GM12864 (cell line): Measurements from ENCODE around the gene TRPM7.

ENCODE experiments used
- DNase-seq: peaks from one replicate; pipeline ENCODE4 v3.0.0-alpha.2; 2011; ENCODE audit warnings: low read depth
- H3K4me3 ChIP-seq: 2 replicates; pipeline ENCODE4 v1.5.1; 2011; ENCODE audit warnings: mild to moderate bottlenecking, low read depth, low read length, control low read depth
- TF ChIP-seq, protein P1 (sequence below): IDR thresholded peaks from 2 replicates; pipeline ENCODE4 v1.5.1; 2011; ENCODE audit warnings: low read depth, mild to moderate bottlenecking, moderate library complexity, low read length, control low read depth, inconsistent platforms; ENCODE audit errors: missing control alignments

TRPM7 gene

DNA sequence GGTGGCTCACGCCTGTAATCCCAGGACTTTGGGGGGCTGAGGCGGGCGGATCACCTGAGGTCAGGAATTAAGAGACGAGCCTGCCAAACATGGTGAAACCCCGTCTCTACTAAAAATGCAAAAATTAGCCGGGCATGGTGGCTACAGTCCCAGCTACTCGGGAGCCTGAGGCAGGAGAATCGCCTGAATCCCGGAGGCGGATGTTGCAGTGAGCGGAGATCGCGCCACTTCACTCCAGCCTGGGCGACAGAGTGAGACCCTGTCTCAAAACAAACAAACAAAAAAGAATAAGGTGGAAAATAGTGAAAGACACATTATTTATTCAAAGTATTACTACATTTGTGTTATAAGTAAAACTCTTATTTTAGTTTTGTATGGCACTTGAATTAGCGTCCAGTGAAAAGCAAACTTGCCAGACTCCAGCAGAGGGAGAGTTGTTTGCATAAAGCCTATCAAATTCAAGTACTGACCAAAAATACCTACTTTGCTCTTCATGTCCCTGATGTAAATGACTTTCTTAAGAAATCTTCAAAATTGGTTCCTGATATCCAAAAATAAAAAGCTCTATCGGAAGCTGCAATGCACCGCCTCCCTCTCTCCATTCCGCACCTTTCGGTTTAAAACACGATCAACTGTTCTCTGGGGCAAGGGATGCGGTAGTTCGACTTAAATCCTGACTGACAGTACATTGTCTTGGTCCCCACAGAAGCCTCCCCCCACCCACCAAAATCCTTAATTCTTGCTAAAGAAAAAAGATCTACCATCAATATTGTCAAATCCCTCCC is 1.2 kb downstream of the TRPM7 start:
- TF ChIP-seq, protein P1, sequence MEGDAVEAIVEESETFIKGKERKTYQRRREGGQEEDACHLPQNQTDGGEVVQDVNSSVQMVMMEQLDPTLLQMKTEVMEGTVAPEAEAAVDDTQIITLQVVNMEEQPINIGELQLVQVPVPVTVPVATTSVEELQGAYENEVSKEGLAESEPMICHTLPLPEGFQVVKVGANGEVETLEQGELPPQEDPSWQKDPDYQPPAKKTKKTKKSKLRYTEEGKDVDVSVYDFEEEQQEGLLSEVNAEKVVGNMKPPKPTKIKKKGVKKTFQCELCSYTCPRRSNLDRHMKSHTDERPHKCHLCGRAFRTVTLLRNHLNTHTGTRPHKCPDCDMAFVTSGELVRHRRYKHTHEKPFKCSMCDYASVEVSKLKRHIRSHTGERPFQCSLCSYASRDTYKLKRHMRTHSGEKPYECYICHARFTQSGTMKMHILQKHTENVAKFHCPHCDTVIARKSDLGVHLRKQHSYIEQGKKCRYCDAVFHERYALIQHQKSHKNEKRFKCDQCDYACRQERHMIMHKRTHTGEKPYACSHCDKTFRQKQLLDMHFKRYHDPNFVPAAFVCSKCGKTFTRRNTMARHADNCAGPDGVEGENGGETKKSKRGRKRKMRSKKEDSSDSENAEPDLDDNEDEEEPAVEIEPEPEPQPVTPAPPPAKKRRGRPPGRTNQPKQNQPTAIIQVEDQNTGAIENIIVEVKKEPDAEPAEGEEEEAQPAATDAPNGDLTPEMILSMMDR = no peak
- no peak for DNase-seq

DNA sequence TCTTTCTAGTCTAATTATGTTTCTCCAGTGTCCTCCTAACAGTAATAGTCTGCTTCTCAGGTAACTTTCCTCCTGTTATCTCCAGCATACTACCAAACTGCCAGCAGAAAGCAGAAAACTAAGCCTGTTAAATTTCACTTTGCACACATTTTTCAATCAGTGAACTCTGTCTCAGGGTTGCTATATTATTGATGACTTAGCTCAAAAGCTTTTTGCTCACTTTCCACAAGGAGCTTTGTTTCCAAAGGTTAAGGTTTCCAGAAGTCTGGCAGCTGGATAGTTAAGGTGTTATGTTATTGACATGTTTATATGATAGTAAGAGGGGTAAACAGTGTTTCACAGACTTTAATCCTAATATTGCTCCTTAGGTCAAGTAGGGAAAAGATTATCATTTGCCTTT is 5.1 kb downstream of the TRPM7 start:
- no peak for DNase-seq
- TF ChIP-seq, protein P1 = no peak
- H3K4me3 ChIP-seq = no peak overlapping the region

More for the DNA sequence above, 1.2 kb downstream of the TRPM7 start:
- H3K4me3 ChIP-seq = peak overlapping the region; percentile 70

DNA sequence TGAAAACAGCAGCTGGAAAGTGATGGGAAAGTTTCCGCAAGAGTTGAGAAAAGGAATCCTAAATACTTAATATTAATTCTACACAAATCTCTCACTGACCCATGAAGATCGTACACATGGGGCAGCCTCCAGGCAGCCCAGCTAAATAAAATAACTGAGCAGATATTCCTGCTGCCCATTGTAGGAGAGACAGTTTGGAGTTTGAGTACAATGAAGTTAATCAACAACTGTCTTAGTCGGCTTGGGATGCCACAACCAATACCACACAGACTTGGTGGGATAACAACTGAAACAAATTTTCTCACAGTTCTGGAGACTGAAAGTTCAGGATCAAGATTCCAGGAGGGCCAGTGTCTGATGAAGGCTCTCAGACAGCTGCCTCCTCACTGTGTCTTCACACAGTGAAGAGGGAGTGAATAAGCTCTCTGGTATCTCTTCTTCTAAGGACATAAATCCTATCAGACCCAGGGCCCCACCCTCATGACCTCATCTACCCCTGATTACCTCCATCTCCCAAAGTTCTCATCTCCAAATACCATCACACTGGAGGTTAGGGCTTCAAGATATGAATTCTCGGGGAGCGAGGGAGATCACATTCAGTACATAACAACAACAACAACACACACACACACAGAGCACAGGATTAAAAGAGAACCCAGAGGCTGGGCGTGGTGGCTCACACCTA is 9.7 kb downstream of the TRPM7 start:
- TF ChIP-seq, protein P1 = no peak
- H3K4me3 ChIP-seq = no peak overlapping the region
- DNase-seq = no peak

DNA sequence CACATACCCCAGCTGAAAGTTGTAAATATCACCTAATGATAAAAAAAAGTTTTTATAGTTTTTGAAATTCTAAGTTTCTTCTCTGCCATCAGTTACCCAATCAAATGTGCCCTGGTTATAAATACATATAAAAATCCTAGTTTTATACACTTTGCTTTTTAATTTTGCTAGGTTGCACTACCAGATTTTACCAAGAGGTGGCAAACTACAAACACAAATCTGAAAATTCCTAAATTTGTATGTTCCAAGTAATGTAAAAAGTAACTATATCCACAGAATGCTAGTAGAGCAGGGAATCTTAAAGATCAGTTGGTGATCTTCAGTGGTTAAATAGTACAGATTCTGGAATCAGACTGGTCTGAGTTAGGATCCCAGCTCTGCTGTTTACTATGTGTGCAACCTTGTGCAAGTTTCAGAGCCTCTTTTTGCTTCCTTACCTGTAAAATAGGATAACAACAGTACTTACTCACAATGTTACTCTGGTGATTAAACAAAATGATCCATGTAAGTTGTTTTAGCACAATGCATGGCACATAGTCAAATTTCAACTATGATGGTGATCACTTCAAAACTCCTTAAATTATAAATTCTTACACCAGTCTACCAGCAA is 11.0 kb downstream of the TRPM7 start:
- no peak overlapping the region for H3K4me3 ChIP-seq
- no peak for DNase-seq

DNA sequence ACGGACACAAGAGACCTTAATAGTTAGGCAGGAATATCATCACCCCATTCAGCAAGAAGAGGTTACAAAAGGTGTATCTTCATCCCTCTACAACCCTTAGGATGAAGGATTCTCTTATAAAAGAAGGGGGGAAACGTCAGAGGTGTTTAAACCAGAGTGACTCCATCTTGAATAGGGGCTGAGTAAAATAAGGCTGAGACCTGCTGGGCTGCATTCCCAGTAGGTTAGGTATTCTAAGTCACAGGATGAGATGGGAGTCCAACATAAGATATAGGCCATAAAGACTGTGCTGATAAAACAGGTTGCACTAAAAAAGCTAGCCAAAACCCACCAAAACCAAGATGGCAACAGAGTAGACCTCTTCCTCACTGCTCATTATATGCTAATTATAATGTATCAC is 16.5 kb downstream of the TRPM7 start:
- no peak for DNase-seq
- H3K4me3 ChIP-seq = no peak overlapping the region
- TF ChIP-seq, protein P1 = no peak

More for the DNA sequence above, 11.0 kb downstream of the TRPM7 start:
- TF ChIP-seq, protein P1 = peak; percentile 51

DNA sequence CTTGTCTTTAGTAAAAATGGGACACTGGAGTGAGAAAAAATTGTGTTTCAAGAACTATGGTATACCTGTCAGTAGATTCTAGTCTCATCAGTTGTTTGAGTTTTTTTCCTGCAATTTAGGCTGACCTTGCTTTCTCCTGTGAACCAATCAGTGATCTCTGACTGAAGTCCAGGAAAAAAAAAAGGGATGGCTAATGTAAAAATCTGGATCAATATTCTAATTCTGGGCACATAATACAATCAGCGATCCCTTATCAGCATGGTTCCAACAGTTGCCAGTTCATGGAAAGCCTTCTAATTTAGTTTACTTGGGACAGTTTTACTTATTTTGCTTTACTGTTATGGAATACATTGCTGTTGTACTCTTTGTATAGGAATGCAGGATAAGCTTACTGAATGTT is 17.0 kb downstream of the TRPM7 start:
- DNase-seq = no peak
- no peak overlapping the region for H3K4me3 ChIP-seq
- TF ChIP-seq, protein P1 = no peak
